ENCODE results near the gene CEMIP. TPM values are rescaled to one million over a fixed set of nuclear protein-coding genes. Genes with fewer than 3 reads are reported as not detected.

Gene CEMIP, protein sequence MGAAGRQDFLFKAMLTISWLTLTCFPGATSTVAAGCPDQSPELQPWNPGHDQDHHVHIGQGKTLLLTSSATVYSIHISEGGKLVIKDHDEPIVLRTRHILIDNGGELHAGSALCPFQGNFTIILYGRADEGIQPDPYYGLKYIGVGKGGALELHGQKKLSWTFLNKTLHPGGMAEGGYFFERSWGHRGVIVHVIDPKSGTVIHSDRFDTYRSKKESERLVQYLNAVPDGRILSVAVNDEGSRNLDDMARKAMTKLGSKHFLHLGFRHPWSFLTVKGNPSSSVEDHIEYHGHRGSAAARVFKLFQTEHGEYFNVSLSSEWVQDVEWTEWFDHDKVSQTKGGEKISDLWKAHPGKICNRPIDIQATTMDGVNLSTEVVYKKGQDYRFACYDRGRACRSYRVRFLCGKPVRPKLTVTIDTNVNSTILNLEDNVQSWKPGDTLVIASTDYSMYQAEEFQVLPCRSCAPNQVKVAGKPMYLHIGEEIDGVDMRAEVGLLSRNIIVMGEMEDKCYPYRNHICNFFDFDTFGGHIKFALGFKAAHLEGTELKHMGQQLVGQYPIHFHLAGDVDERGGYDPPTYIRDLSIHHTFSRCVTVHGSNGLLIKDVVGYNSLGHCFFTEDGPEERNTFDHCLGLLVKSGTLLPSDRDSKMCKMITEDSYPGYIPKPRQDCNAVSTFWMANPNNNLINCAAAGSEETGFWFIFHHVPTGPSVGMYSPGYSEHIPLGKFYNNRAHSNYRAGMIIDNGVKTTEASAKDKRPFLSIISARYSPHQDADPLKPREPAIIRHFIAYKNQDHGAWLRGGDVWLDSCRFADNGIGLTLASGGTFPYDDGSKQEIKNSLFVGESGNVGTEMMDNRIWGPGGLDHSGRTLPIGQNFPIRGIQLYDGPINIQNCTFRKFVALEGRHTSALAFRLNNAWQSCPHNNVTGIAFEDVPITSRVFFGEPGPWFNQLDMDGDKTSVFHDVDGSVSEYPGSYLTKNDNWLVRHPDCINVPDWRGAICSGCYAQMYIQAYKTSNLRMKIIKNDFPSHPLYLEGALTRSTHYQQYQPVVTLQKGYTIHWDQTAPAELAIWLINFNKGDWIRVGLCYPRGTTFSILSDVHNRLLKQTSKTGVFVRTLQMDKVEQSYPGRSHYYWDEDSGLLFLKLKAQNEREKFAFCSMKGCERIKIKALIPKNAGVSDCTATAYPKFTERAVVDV (N-terminal part only)
- 106 and 955 TPM in 2 replicates for total RNA-seq (ENCODE audit: low replicate concordance)

DNA sequence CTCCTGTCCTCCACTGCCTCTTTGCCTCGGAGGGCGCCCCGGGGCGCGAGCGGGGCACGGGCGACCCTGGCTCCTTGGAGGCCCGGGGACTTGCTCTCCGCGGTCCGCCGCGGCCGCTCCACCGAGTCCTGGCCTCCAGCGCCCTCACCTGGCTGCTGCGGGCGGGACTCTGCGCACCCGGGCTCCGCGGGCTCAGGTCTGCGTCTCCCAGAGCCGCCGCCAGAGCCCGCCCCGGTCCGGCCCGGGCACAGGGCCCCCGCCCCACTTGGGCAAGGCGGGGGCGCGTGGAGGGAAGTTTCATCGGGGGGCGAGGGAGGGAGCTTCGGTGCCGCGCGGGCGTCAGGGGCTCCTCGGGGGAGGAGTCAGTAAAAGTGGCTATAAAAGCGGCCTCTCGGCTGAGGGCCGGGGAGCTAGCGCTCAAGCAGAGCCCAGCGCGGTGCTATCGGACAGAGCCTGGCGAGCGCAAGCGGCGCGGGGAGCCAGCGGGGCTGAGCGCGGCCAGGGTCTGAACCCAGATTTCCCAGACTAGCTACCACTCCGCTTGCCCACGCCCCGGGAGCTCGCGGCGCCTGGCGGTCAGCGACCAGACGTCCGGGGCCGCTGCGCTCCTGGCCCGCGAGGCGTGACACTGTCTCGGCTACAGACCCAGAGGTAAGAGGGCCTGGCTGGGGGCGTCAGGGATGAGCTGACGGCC, at the start of gene CEMIP:
CEMIP (plus strand) TSS at position 407 of the 694 bp plus-strand sequence. CDS start 94,510 bp downstream, outside the sequence.

DNA sequence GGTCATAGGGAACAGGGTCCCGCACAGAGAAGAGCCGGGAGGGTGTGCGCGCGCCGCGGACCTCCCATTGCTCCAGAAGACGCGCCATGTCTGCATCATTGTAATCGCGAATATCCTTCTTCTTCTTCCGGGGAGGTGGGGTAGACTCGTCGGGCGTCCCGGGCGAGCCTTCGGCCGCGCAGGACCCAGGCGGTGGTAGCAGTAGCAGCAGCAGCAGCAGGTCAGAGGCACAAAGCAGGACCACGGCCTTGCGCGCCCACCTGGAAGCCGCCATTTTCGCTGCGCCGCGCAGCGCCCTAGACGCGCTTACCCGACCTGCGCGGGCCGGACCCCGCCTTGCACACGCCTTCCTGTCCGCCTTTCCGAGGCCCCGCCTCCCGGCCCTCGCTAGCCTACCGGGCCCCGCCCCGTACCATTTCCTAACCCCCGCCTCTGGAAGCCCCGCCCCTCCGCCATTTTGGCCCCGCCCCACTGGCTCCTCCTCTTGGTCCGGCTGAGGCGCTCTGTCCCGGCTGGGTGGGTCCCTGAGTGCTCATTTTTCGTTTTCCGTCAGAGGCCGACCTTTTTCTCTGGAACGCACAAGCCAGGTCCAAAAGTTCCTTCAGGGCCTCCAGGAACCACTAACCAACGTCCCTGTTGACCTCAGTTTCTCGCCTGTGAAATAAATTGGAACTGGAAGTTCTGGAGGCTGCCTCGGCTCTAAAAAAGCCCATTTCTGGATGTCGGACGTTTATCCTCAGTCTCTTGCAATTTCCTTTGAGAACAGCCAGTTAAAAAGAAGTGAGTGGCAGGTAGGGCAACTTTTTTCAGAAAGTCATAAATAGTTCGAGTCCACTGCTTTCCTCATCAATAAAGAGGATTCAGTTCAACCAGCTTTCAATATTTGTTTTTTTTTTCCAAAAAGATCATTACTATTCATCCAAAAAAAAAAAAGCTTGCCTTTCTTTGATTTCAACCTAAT, 210.6 kb downstream of the CEMIP start, which contains the start of gene MESD:
MESD (minus strand) TSS at position 302 of the 961 bp plus-strand sequence; CDS start at position 274, 28 bp downstream.

DNA sequence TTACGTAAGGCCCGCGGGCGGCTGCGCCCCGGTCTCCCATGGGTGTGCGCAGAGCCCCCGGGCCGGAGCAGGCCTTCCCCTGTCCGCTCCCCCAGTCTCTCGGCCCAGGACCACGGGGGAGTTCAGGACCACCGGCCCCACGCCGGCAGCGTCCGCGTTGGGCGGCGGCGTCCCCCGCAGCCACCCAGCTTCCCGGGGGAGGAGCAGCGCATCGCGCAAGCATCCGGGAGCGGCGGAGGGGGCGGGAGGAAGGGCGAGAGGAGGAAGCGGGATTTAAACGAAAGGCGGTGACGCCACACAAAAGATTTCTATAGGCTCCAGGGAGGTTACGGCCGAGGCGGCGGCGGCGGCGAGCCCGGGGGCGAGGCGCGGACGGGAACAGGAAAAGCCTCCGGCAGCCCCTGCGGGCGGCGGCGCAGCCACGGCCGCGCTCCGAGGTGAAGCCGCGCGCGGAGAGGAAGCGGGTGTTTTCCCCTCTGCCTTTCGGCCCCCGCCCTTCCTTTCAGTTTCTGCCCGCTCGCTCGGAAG, 221.5 kb downstream of the CEMIP start, which contains the start of gene TLNRD1:
TLNRD1 (plus strand) TSS at position 300 of the 528 bp plus-strand sequence. CDS start 1,349 bp downstream, outside the sequence.

Other genes with a start within 250 kb of the CEMIP start
- 7.7 and 10.3 TPM in 2 replicates for gene ABHD17C, start 84.1 kb upstream of the CEMIP start, total RNA-seq (ENCODE audit: low replicate concordance)
- 13.2 and 21.6 TPM in 2 replicates for gene MESD, start 210.4 kb downstream of the CEMIP start, total RNA-seq (ENCODE audit: low replicate concordance)
- gene TLNRD1, start 221.6 kb downstream of the CEMIP start, total RNA-seq (ENCODE audit: low replicate concordance), result 1.6 and 5.3 TPM in 2 replicates